GM23338 (cell line): ENCODE results near the gene PCGF3. TPM values are rescaled to one million over a fixed set of nuclear protein-coding genes. Genes with fewer than 3 reads are reported as not detected.
A peak's percentile ranks its signal among the peaks of the same experiment; 100 is the strongest.

Experiments
- ATAC-seq: fragments of 200-7000 bp; cut with Tn5 transposase; 3 replicates; pipeline ENCODE4 v1.9.1; 2020
- DNase-seq: peaks from one replicate; pipeline ENCODE4 v3.0.0-alpha.2; 2015; ENCODE audit warnings: low spot score
- H2AFZ ChIP-seq: fragments of 200-600 bp; sonication (generic); 2 replicates; pipeline ENCODE4 v1.8.0; 2016; ENCODE audit warnings: antibody characterized with exemption, mild to moderate bottlenecking, moderate library complexity
- H3F3A ChIP-seq: fragments of 200-600 bp; sonication (generic); replicated peaks from 2 replicates; pipeline ENCODE4 v1.8.0; 2017; ENCODE audit warnings: antibody characterized with exemption, mixed run types, low read depth
- H3K27ac ChIP-seq: fragments of 200-600 bp; sonication (generic); 2 replicates; pipeline ENCODE4 v1.6.1; 2016; ENCODE audit warnings: low read depth
- H3K27me3 ChIP-seq: fragments of 200-600 bp; sonication (generic); 2 replicates; pipeline ENCODE4 v1.8.0; 2016; ENCODE audit warnings: mild to moderate bottlenecking, mixed run types, moderate library complexity; ENCODE audit not compliant: insufficient read depth
- H3K36me3 ChIP-seq: fragments of 200-600 bp; sonication (generic); 2 replicates; pipeline ENCODE4 v1.8.0; 2016; ENCODE audit warnings: mild to moderate bottlenecking; ENCODE audit not compliant: insufficient read depth
- H3K4me1 ChIP-seq: fragments of 200-600 bp; sonication (generic); 2 replicates; pipeline ENCODE4 v1.8.0; 2016; ENCODE audit warnings: mild to moderate bottlenecking, moderate library complexity; ENCODE audit not compliant: insufficient read depth
- H3K4me2 ChIP-seq: fragments of 200-600 bp; sonication (generic); 2 replicates; pipeline ENCODE4 v1.7.1; 2017; ENCODE audit warnings: mixed run types
- H3K4me3 ChIP-seq: fragments of 200-600 bp; sonication (generic); 2 replicates; pipeline ENCODE4 v1.6.1; 2016; ENCODE audit warnings: mixed run types
- H3K79me2 ChIP-seq: fragments of 200-600 bp; sonication (generic); replicated peaks from 2 replicates; pipeline ENCODE4 v1.8.0; 2017; ENCODE audit warnings: mild to moderate bottlenecking; ENCODE audit not compliant: insufficient read depth
- H3K9me2 ChIP-seq: fragments of 200-600 bp; sonication (generic); 2 replicates; pipeline ENCODE4 v1.8.0; 2017; ENCODE audit not compliant: insufficient read depth
- H4K20me1 ChIP-seq: fragments of 200-600 bp; sonication (generic); replicated peaks from 2 replicates; pipeline ENCODE4 v1.8.0; 2017; ENCODE audit warnings: mild to moderate bottlenecking; ENCODE audit not compliant: insufficient read depth
- H3K27ac Mint-ChIP-seq: 2 replicates; pipeline ENCODE4 v1.8.0; 2020; ENCODE audit warnings: inconsistent platforms, mild to moderate bottlenecking, moderate library complexity, mixed read lengths
- H3K27me3 Mint-ChIP-seq: 3 replicates; pipeline ENCODE4 v1.8.0; 2022; ENCODE audit warnings: low read depth, mild to moderate bottlenecking, moderate library complexity, mixed read lengths, inconsistent platforms; ENCODE audit not compliant: insufficient read depth, poor library complexity
- H3K36me3 Mint-ChIP-seq: 3 replicates; pipeline ENCODE4 v1.8.0; 2021; ENCODE audit warnings: low read depth, mild to moderate bottlenecking, inconsistent platforms, moderate library complexity, mixed read lengths
- H3K4me1 Mint-ChIP-seq: 3 replicates; pipeline ENCODE4 v1.8.0; 2020; ENCODE audit warnings: mild to moderate bottlenecking, inconsistent platforms, mixed read lengths
- H3K4me3 Mint-ChIP-seq: 3 replicates; pipeline ENCODE4 v1.8.0; 2021; ENCODE audit warnings: moderate library complexity, mild to moderate bottlenecking, inconsistent platforms, mixed read lengths
- H3K9me3 Mint-ChIP-seq: 3 replicates; pipeline ENCODE4 v1.8.0; 2020; ENCODE audit warnings: moderate library complexity, mild to moderate bottlenecking, inconsistent platforms, mixed read lengths
- CREB1 ChIP-seq: fragments of 250-450 bp; sonication (Bioruptor Pico); IDR thresholded peaks from 2 replicates; pipeline ENCODE4 v1.5.0; 2020; ENCODE audit warnings: low read depth, mild to moderate bottlenecking, moderate library complexity
- CTCF ChIP-seq, 2 experiments: fragments of 200-600 bp in 1 of 2; sonication (generic) in 1 of 2; conservative IDR thresholded peaks; 2 replicates each; pipeline versions ENCODE4 v1.5.1 to v1.6.1; 2016 to 2017; ENCODE audit warnings: antibody characterized with exemption in 2 of 2, low read depth in 2 of 2, mild to moderate bottlenecking in 2 of 2, moderate library complexity in 1 of 2
- ETS1 ChIP-seq: IDR thresholded peaks from 2 replicates; pipeline ENCODE4 v1.6.1; 2016; ENCODE audit warnings: antibody characterized with exemption
- EZH2phosphoT487 ChIP-seq: fragments of 200-600 bp; sonication (generic); IDR thresholded peaks from one replicate; pipeline ENCODE4 v1.8.1; 2018; ENCODE audit warnings: antibody characterized with exemption; ENCODE audit not compliant: unreplicated experiment
- JUNB ChIP-seq: IDR thresholded peaks from one replicate; pipeline ENCODE4 v1.6.1; 2016; ENCODE audit warnings: antibody characterized with exemption; ENCODE audit not compliant: unreplicated experiment
- NANOG ChIP-seq: IDR thresholded peaks from 2 replicates; pipeline ENCODE4 v1.6.1; 2016; ENCODE audit warnings: antibody characterized with exemption, borderline replicate concordance
- POLR2AphosphoS5 ChIP-seq: IDR thresholded peaks from 2 replicates; pipeline ENCODE4 v1.6.1; 2016; ENCODE audit warnings: antibody characterized with exemption, low read depth
- STAT1 ChIP-seq: IDR thresholded peaks from one replicate; pipeline ENCODE4 v1.6.1; 2016; ENCODE audit warnings: antibody characterized with exemption; ENCODE audit not compliant: unreplicated experiment
- ZNF114 ChIP-seq: fragments of 250-450 bp; sonication (Bioruptor Pico); IDR thresholded peaks from 2 replicates; pipeline ENCODE4 v1.5.0; 2020; ENCODE audit warnings: mild to moderate bottlenecking, moderate library complexity
- ZNF331 ChIP-seq: fragments of 250-450 bp; sonication (Bioruptor Pico); IDR thresholded peaks from 2 replicates; pipeline ENCODE4 v1.5.0; 2020; ENCODE audit warnings: low read depth, mild to moderate bottlenecking, moderate library complexity
- ZNF462 ChIP-seq: fragments of 250-450 bp; sonication (Bioruptor Pico); IDR thresholded peaks from 2 replicates; pipeline ENCODE4 v1.5.0; 2020; ENCODE audit warnings: mild to moderate bottlenecking, moderate library complexity
- polyA plus RNA-seq: library from polyadenylated mRNA; unstranded; fragments of >200 nt; fragmentation: Nextera tagmentation; extraction: Ambion mirVana; gene quantifications from 2 replicates; pipeline ENCODE4 v1.2.1, GENCODE V29; 2016
- total RNA-seq: library from RNA; depleted of rRNA; stranded (reverse); fragments of >200 nt; shearing (Covaris generic); gene quantifications from 2 replicates; pipeline ENCODE4 v1.2.3, GENCODE V29; 2014
- TF ChIP-seq, protein P1 (sequence below): IDR thresholded peaks from one replicate; pipeline ENCODE4 v1.6.1; 2018; ENCODE audit warnings: antibody characterized with exemption; ENCODE audit not compliant: unreplicated experiment

PCGF3 gene
- total and polyA plus RNA-seq, 2 experiments from 2014 or later = 33.1 to 49.0 TPM

DNA sequence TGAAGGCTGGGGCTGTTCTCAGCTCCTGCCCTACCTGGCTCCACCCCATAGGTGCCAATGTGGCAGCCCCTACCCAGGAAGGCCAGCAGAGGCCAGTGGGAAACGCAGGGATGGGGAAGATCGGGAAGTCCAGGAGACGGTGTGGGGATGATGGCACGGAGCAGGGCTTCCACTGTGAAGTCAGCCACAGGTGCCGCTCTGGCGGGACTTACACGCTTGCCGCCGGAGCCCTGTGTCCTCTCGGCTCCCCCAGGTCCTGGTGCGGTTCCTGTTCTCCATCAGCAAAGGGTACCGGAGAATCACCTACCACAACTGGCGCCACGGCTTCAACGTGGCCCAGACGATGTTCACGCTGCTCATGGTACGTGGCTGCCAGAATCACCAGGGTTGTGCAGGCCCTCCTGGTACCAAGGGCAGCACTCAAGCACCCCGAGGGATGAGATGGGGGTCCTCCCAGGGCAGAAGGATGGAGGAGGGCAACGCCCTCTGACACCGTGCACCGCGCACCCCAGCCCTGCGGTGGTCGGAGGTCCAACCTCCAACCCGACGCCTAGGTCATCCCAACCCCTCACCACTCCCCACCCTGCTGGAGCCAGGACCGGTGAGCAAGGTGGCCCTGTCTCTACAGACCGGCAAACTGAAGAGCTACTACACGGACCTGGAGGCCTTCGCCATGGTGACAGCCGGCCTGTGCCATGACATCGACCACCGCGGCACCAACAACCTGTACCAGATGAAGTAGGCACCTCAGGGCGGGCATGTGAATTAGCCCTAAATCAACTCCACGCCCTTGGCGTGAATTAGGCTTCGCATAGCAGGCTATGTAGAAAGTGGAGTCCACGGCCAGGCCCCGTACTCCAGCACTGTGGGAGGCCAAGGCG is 43.5 kb upstream of the PCGF3 start (continued):
- no peak for TF ChIP-seq ZNF114 (CRISPR knock-in tag)
- no peak for TF ChIP-seq NANOG
- no peak for TF ChIP-seq STAT1
- TF ChIP-seq POLR2AphosphoS5 = no peak
- no peak for TF ChIP-seq ETS1
- TF ChIP-seq ZNF331 (CRISPR knock-in tag) = no peak
- TF ChIP-seq CREB1 (CRISPR knock-in tag) = no peak
- TF ChIP-seq JUNB = no peak
- no peak for TF ChIP-seq EZH2phosphoT487
- TF ChIP-seq CTCF (conservative IDR thresholded peaks at IDR 0.05; ENCODE audit: low read depth in 2 of 2) = no peak

DNA sequence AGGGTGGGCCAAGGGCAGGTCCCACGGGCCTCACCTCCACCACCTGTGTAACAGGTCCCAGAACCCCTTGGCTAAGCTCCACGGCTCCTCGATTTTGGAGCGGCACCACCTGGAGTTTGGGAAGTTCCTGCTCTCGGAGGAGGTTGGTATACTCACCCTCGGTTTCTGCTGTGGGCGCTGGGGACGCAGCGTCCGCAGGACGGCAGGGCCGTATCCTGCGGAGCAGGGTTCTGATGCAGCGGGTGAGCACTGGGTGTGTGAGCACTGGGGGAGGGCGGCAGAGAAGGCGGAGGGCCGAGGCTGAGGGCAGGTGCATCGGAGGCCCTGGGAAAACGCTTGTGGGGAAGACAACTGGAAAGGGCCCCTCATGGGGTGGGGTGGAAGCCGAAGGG is 42.6 kb upstream of the PCGF3 start:
- peak; percentile 18 for ATAC-seq
- Histone ChIP-seq H3K4me2 (peak overlapping the region; percentile 90), H3K79me2 (no peaks in the 10 kb centered on the region), H3K36me3 (no peaks in the 10 kb centered on the region), H3K27ac (no peak overlapping the region), H3K27me3 (no peaks in the 10 kb centered on the region), H3K9me2 (no peaks in the 10 kb centered on the region), H4K20me1 (no peaks in the 10 kb centered on the region; the same call in 1 of the 2 replicates), H2AFZ (peak overlapping the region; percentile 94), H3K4me3 (peak overlapping the region; percentile 87), H3F3A (0 out of 2 replicates have a peak, but pooled peaks cover 2% of the 10 kb centered on the region), H3K4me1 (no peaks in the 10 kb centered on the region)
- Mint-ChIP-seq H3K27ac (no peak overlapping the region), H3K4me1 (no peaks in the 10 kb centered on the region; the same call in 2 of the 3 replicates), H3K36me3 (peaks cover 12% of the 10 kb centered on the region), H3K9me3 (no peaks in the 10 kb centered on the region; the same call in 2 of the 3 replicates), H3K27me3 (peaks cover 8% of the 10 kb centered on the region), H3K4me3 (peak overlapping the region; percentile 73)
- no peak for DNase-seq
- TF ChIP-seq ZNF462 (CRISPR knock-in tag) (no peak), POLR2AphosphoS5 (no peak), JUNB (no peak), STAT1 (no peak), EZH2phosphoT487 (no peak)
- TF ChIP-seq, protein P1, sequence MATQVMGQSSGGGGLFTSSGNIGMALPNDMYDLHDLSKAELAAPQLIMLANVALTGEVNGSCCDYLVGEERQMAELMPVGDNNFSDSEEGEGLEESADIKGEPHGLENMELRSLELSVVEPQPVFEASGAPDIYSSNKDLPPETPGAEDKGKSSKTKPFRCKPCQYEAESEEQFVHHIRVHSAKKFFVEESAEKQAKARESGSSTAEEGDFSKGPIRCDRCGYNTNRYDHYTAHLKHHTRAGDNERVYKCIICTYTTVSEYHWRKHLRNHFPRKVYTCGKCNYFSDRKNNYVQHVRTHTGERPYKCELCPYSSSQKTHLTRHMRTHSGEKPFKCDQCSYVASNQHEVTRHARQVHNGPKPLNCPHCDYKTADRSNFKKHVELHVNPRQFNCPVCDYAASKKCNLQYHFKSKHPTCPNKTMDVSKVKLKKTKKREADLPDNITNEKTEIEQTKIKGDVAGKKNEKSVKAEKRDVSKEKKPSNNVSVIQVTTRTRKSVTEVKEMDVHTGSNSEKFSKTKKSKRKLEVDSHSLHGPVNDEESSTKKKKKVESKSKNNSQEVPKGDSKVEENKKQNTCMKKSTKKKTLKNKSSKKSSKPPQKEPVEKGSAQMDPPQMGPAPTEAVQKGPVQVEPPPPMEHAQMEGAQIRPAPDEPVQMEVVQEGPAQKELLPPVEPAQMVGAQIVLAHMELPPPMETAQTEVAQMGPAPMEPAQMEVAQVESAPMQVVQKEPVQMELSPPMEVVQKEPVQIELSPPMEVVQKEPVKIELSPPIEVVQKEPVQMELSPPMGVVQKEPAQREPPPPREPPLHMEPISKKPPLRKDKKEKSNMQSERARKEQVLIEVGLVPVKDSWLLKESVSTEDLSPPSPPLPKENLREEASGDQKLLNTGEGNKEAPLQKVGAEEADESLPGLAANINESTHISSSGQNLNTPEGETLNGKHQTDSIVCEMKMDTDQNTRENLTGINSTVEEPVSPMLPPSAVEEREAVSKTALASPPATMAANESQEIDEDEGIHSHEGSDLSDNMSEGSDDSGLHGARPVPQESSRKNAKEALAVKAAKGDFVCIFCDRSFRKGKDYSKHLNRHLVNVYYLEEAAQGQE = no peak
